Measurements from ENCODE around the gene HAPSTR1. TPM values are rescaled to one million over a fixed set of nuclear protein-coding genes. Genes with fewer than 3 reads are reported as not detected.

The HAPSTR1 gene
- total and polyA plus RNA-seq, 2 of the 4 experiments (the other 2 are of a cell fraction): 22.2 to 56.5 TPM

- Histone ChIP-seq H3K56ac (ENCODE audit: extremely low read depth, insufficient read depth, low read length) (peak overlapping the region; percentile 56; the same call in 1 of the 2 replicates), H4K5ac (ENCODE audit: low read depth, low read length) (no peak overlapping the region), H3K23ac (ENCODE audit: low read depth, low read length) (peak overlapping the region; percentile 94), H2AK5ac (ENCODE audit: low read depth, low read length) (no peak overlapping the region), H2BK5ac (ENCODE audit: low read depth, low read length, poor library complexity, severe bottlenecking) (peak overlapping the region; percentile 75), H2AK9ac (replicated peaks; ENCODE audit: low read depth, low read length, poor library complexity) (peak overlapping the region; percentile 2), H3K14ac (replicated peaks; ENCODE audit: low read depth, low read length) (peak overlapping the region; percentile 90), H4K8ac (ENCODE audit: low read depth in 2 of 2, low read length in 2 of 2) (no peak overlapping the region), H3K4me3 (ENCODE audit: insufficient read depth, low read depth, low read length) (peak overlapping the region; percentile 93), H3K9ac (ENCODE audit: low read depth, low read length) (peak overlapping the region; percentile 97), H2BK20ac (ENCODE audit: low read depth, low read length) (no peak overlapping the region), H3K36me3 (ENCODE audit: control insufficient read depth, insufficient read depth, low read length) (peaks cover 23% of the 10 kb centered on the region), H3K9me3 (ENCODE audit: control insufficient read depth, insufficient read depth, low read length) (no peaks in the 10 kb centered on the region), H3K27ac (ENCODE audit: insufficient read depth, low read length) (peak overlapping the region; percentile 98), H3K27me3 (ENCODE audit: control insufficient read depth, insufficient read depth, low read length) (no peaks in the 10 kb centered on the region), H3K9me1 (ENCODE audit: insufficient read depth, low read length) (peaks cover 16% of the 10 kb centered on the region), H3K4me2 (ENCODE audit: low read depth, low read length) (peak overlapping the region; percentile 95), H2AFZ (replicated peaks; ENCODE audit: low read length, poor library complexity) (peak overlapping the region; percentile 26), H3K79me1 (ENCODE audit: low read depth in 1 of 2, low read length in 2 of 2) (peaks cover 0 to 20% of the 10 kb centered on the region in 2 experiments; a peak in 2 of 4 replicates), H4K91ac (ENCODE audit: insufficient read depth, low read depth, low read length) (no peak overlapping the region), H2BK15ac (ENCODE audit: low read depth, low read length) (no peak overlapping the region), H3K4ac (ENCODE audit: low read depth, low read length) (peak overlapping the region; percentile 49), H3K18ac (ENCODE audit: low read depth, low read length) (no peak overlapping the region), H2BK120ac (ENCODE audit: low read depth, low read length) (no peak overlapping the region), H3K4me1 (ENCODE audit: control insufficient read depth, insufficient read depth, low read length) (peaks cover 8% of the 10 kb centered on the region), H4K20me1 (ENCODE audit: insufficient read depth, low read length) (peaks cover 56% of the 10 kb centered on the region)
- POLR2A ChIA-PET (ENCODE audit: unreplicated experiment): interaction anchor here (0.5 to 1.3 kb wide), 3 partner anchors 9 to 197 kb away, joined by 3 to 4 read pairs (median 4); no protein-coding TSS in a partner anchor
- ATAC-seq (ENCODE audit: low read depth): no peak
- TF ChIP-seq FOS (IDR thresholded peaks at IDR 0.05; ENCODE audit: low read depth, low read length) (no peak), CEBPB (IDR thresholded peaks at IDR 0.05; ENCODE audit: low read depth, low read length) (no peak), RFX5 (IDR thresholded peaks at IDR 0.05; ENCODE audit: low read depth, low read length) (no peak), SMC3 (IDR thresholded peaks at IDR 0.05; ENCODE audit: low read depth, low read length) (no peak), USF2 (IDR thresholded peaks at IDR 0.05; ENCODE audit: low read depth, low read length) (no peak), CHD1 (IDR thresholded peaks at IDR 0.05; ENCODE audit: low read depth, low read length) (no peak), ELK1 (IDR thresholded peaks at IDR 0.05; ENCODE audit: borderline replicate concordance, low read depth, low read length) (no peak), MAFK (IDR thresholded peaks at IDR 0.05; ENCODE audit: low read depth, low read length) (no peak), RAD21 (IDR thresholded peaks at IDR 0.05; ENCODE audit: low read length) (no peak), NFE2L2 (IDR thresholded peaks at IDR 0.05; ENCODE audit: low read depth, low read length) (no peak), MXI1 (IDR thresholded peaks at IDR 0.05; ENCODE audit: borderline replicate concordance, low read depth, low read length) (no peak), BHLHE40 (IDR thresholded peaks at IDR 0.05; ENCODE audit: low read depth, low read length) (no peak), CTCF (conservative IDR thresholded peaks at IDR 0.05; ENCODE audit: low read depth, low read length) (no peak), MAZ (IDR thresholded peaks at IDR 0.05; ENCODE audit: borderline replicate concordance, low read depth, low read length) (no peak)
- WGBS, 2 experiments (ENCODE audit: extremely low coverage in 2 of 2, insufficient read length in 1 of 2): 0% methylated on average over 6 of the region's 18 CpGs; no CpG with 5 or more reads in 1 of the 2 experiments
- intact Hi-C loops (cut with micrococcal nuclease): loop anchor here (5.0 to 10.0 kb wide), 3 partner anchors 61 to 188 kb away; partner anchors contain the start of gene USP7
- BruUV-seq (replicated peaks): no TSS peak
- dilution Hi-C loops (cut with HindIII; ENCODE audit: low sequenced_read_pairs, unreplicated experiment): no loop called here
- no peak for DNase-seq
- in situ Hi-C loops (cut with MboI; ENCODE audit: low sequenced_read_pairs): loop anchor here (10.0 kb wide), 1 partner anchor 128 kb away; the partner anchor contains the start of gene USP7
- CTCF ChIA-PET: no interaction called here
Measured at GRCh38 chr16:9092978-9093344, 1.5 kb downstream of the HAPSTR1 start.

Measured in IMR-90 (cell line).